Ascending aorta (tissue), 2 donors: ENCODE data around the gene OR5P2. TPM values are rescaled to one million over a fixed set of nuclear protein-coding genes. Genes with fewer than 3 reads are reported as not detected.

Experiments
- DNase-seq, 2 donors: peaks; one replicate each; pipeline ENCODE4 v3.0.0-alpha.2; 2019; ENCODE audit warnings: low spot score in 2 of 2
- H3K27ac ChIP-seq, 2 donors: fragments of 200-600 bp; sonication (generic); one replicate each; pipeline ENCODE4 v1.5.1; 2016 to 2017; ENCODE audit warnings: mild to moderate bottlenecking in 1 of 2
- H3K27me3 ChIP-seq: fragments of 200-600 bp; sonication (generic); one replicate; pipeline ENCODE4 v1.5.1; 2017
- H3K36me3 ChIP-seq, 2 donors: fragments of 200-600 bp; sonication (generic); one replicate each; pipeline ENCODE4 v1.5.1; 2016
- H3K4me1 ChIP-seq, 2 donors: fragments of 200-600 bp; sonication (generic); one replicate each; pipeline ENCODE4 v1.5.1; 2016 to 2017; ENCODE audit warnings: mild to moderate bottlenecking in 1 of 2
- H3K4me3 ChIP-seq, 2 donors: fragments of 200-600 bp; sonication (generic); one replicate each; pipeline ENCODE4 v1.5.1; 2016 to 2017; ENCODE audit warnings: mild to moderate bottlenecking in 1 of 2
- H3K9me3 ChIP-seq, 2 donors: fragments of 200-600 bp; sonication (generic); one replicate each; pipeline ENCODE4 v1.5.1; 2016
- CTCF ChIP-seq, 3 experiments: fragments of 200-600 bp in 2 of 3; fragments of 450-650 bp in 1 of 3; sonication (generic) in 2 of 3; IDR thresholded peaks; one replicate each; pipeline ENCODE4 v1.5.1; 2016 to 2019; ENCODE audit warnings: antibody characterized with exemption in 3 of 3, mild to moderate bottlenecking in 1 of 3, moderate library complexity in 1 of 3
- intact Hi-C: fragments of 100-400 bp; cut with DNase I; formaldehyde crosslinking; loops from one replicate; pipeline ENCODE4 v1.15.1; 2023
- total RNA-seq: library from RNA; depleted of rRNA; stranded (reverse); fragments of >200 nt; gene quantifications from one replicate; pipeline ENCODE4 v1.1.0, GENCODE V29; 2016

OR5P2 gene
- not detected for total RNA-seq

- DNase-seq, result no peak
- H3K4me3 ChIP-seq, result no peak within 1 kb of the TSS
- no peaks in the 10 kb centered on the region for H3K4me1 ChIP-seq
- no peak within 1 kb of the TSS for H3K27ac ChIP-seq
- H3K36me3 ChIP-seq, result no peaks in the 10 kb centered on the region
- intact Hi-C loops, result no loop called here
- TF ChIP-seq CTCF (IDR thresholded peaks at IDR 0.05), result no peak
- peaks cover 0 to 7% of the 10 kb centered on the region in 2 donors for H3K9me3 ChIP-seq
- H3K27me3 ChIP-seq, result no peaks in the 10 kb centered on the region
Observed at GRCh38 chr11:7796842-7797241, at the start of gene OR5P2. TSS of gene OR5P2 (minus strand) at chr11:7796942. CDS start at chr11:7796942, 0 bp downstream.

- intact Hi-C loops, result no loop called here
- no peak for DNase-seq
- no peak overlapping the region for H3K4me3 ChIP-seq
- no peak overlapping the region for H3K27ac ChIP-seq
- H3K27me3 ChIP-seq, result no peaks in the 10 kb centered on the region
- no peak for TF ChIP-seq CTCF (IDR thresholded peaks at IDR 0.05)
- no peaks in the 10 kb centered on the region for H3K36me3 ChIP-seq
- no peaks in the 10 kb centered on the region for H3K9me3 ChIP-seq
- H3K4me1 ChIP-seq, result no peaks in the 10 kb centered on the region
Observed at GRCh38 chr11:7846003-7846402, 49.3 kb upstream of the OR5P2 start.

GRCh38 chr11:7844986-7845385, 48.2 kb upstream of the OR5P2 start:
- DNase-seq, result no peak
- intact Hi-C loops, result no loop called here
- Histone ChIP-seq H3K36me3 (no peaks in the 10 kb centered on the region), H3K4me1 (no peaks in the 10 kb centered on the region), H3K4me3 (no peak overlapping the region), H3K9me3 (no peaks in the 10 kb centered on the region), H3K27ac (no peak overlapping the region), H3K27me3 (no peaks in the 10 kb centered on the region)
- no peak for TF ChIP-seq CTCF (IDR thresholded peaks at IDR 0.05)

GRCh38 chr11:7844521-7844920, 47.8 kb upstream of the OR5P2 start:
- intact Hi-C loops, result no loop called here
- no peak for TF ChIP-seq CTCF (IDR thresholded peaks at IDR 0.05)

DNA sequence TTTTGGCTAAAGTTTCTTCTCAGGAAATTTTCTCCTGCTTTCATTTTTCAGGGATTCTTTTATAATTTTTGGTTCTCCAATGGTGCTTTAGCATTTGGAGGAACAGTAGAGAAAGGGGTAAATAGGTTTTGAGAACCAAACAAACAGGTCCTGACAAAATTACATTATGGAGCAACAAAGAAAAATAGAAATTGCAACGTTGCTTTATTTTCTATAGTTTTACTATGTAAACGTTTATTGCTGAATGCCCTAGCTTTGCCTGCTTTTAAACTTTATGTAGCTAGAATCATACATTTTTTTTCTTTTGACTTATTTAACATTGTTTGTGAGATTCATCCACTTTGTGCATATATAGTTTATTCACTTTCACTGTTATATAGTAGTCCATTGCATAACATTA, 43.8 kb upstream of the OR5P2 start:
- Histone ChIP-seq H3K27me3 (no peaks in the 10 kb centered on the region), H3K4me1 (no peaks in the 10 kb centered on the region), H3K36me3 (no peaks in the 10 kb centered on the region), H3K9me3 (no peaks in the 10 kb centered on the region), H3K4me3 (no peak overlapping the region), H3K27ac (no peak overlapping the region)
- DNase-seq, result no peak
- TF ChIP-seq CTCF (IDR thresholded peaks at IDR 0.05), result no peak
- intact Hi-C loops, result no loop called here

More at GRCh38 chr11:7844521-7844920, 47.8 kb upstream of the OR5P2 start:
- Histone ChIP-seq H3K9me3 (no peaks in the 10 kb centered on the region), H3K4me3 (no peak overlapping the region), H3K27ac (no peak overlapping the region), H3K36me3 (no peaks in the 10 kb centered on the region), H3K27me3 (no peaks in the 10 kb centered on the region), H3K4me1 (no peaks in the 10 kb centered on the region)
- no peak for DNase-seq

DNA sequence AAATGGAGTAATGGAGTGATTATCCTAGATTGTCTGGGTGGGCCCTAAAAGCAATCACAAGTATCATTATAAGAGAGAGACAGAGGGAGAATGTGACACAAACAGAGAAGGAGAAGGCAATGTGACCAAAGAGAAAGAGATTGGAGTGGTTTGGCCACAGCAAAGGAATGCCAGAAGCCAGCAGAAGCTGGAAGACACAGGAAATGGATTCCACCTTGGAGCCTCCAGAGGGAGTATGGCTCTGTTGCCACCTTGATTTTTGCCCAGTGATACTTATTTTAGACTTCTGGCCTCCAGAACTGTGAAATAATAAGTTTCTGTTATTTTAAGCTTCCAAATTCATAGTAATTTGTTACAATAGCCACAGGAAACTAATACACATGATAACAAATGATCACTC, 36.8 kb upstream of the OR5P2 start:
- H3K36me3 ChIP-seq, result no peaks in the 10 kb centered on the region
- H3K27me3 ChIP-seq, result no peaks in the 10 kb centered on the region
- H3K4me3 ChIP-seq, result no peak overlapping the region
- no peak for TF ChIP-seq CTCF (IDR thresholded peaks at IDR 0.05)
- intact Hi-C loops, result no loop called here
- no peak for DNase-seq
- no peaks in the 10 kb centered on the region for H3K9me3 ChIP-seq
- H3K4me1 ChIP-seq, result no peaks in the 10 kb centered on the region
- no peak overlapping the region for H3K27ac ChIP-seq
